D721Med (cell line): ENCODE data around the gene HNRNPR.

ENCODE experiments used
- DNase-seq: peaks from one replicate; pipeline ENCODE4 v3.0.0; 2011; ENCODE audit warnings: low spot score; ENCODE audit not compliant: insufficient read length
- FAIRE-seq: peaks from 2 replicates; lab custom pipeline; 2011; peaks lifted over from hg19 to GRCh38; lab: Jason Lieb, UNC
- CTCF ChIP-seq: IDR thresholded peaks from 2 replicates; pipeline ENCODE4 v1.5.1; 2012; ENCODE audit warnings: mild to moderate bottlenecking, control low read depth; ENCODE audit not compliant: insufficient read depth; ENCODE audit errors: missing control alignments

HNRNPR gene

GRCh38 chr1:23357138-23357908 is 13.2 kb upstream of the HNRNPR start:
- TF ChIP-seq CTCF, result no peak
- FAIRE-seq (no peak), DNase-seq (no peak)

- FAIRE-seq (no peak), DNase-seq (no peak)
- no peak for TF ChIP-seq CTCF
Measured at GRCh38 chr1:23356471-23357137, 12.5 kb upstream of the HNRNPR start.

- no peak for TF ChIP-seq CTCF
- DNase-seq, result no peak
- no peak for FAIRE-seq
Measured at GRCh38 chr1:23354245-23354644, 10.2 kb upstream of the HNRNPR start.

GRCh38 chr1:23352096-23352695 is 8.1 kb upstream of the HNRNPR start:
- no peak for TF ChIP-seq CTCF
- FAIRE-seq, result no peak
- no peak for DNase-seq

- no peak for TF ChIP-seq CTCF
- DNase-seq (no peak), FAIRE-seq (no peak)
Measured at GRCh38 chr1:23345920-23346319, 1.8 kb upstream of the HNRNPR start.

- no peak for DNase-seq
Measured at GRCh38 chr1:23344987-23345472, 946 bp upstream of the HNRNPR start.

More at GRCh38 chr1:23344987-23345472, 946 bp upstream of the HNRNPR start:
- TF ChIP-seq CTCF, result no peak
- no peak for FAIRE-seq
